IMR-90 (cell line): ENCODE results near the gene MPRIP. TPM values are rescaled to one million over a fixed set of nuclear protein-coding genes. Genes with fewer than 3 reads are reported as not detected.

Experiments used
- ATAC-seq: fragments of 200-7000 bp; cut with Tn5 transposase; 2 replicates; pipeline ENCODE4 v1.9.1; 2020; ENCODE audit warnings: low read depth, mild to moderate bottlenecking, moderate library complexity
- BruUV-seq: library from RNA; stranded (reverse); fragments of 400-500 nt; replicated peaks from 2 replicates; lab custom pipeline; 2021; lab: Mats Ljungman, UMichigan
- CTCF ChIA-PET: fragments of 300-600 bp; formaldehyde crosslinking; extraction: SDS; loops from one replicate; lab custom pipeline; 2021; ENCODE audit warnings: antibody characterized with exemption; lab: Yijun Ruan, JAX
- POLR2A ChIA-PET: fragments of 300-600 bp; sonication (Branson Sonifier 250); formaldehyde crosslinking; loops from one replicate; lab custom pipeline; 2022; ENCODE audit warnings: antibody characterized with exemption; ENCODE audit not compliant: unreplicated experiment; lab: Charles Lee
- DNase-seq: peaks from one replicate; pipeline ENCODE4 v3.0.0; 2013
- H2AFZ ChIP-seq: replicated peaks from 2 replicates; pipeline ENCODE3; 2013; ENCODE audit warnings: low read length, mild to moderate bottlenecking; ENCODE audit not compliant: poor library complexity
- H2AK5ac ChIP-seq: 2 replicates; pipeline ENCODE4 v1.6.1; 2013; ENCODE audit warnings: low read depth, low read length, inconsistent platforms
- H2AK9ac ChIP-seq: replicated peaks from 2 replicates; pipeline ENCODE3; 2013; ENCODE audit warnings: mild to moderate bottlenecking, low read depth, low read length, moderate library complexity; ENCODE audit not compliant: poor library complexity
- H2BK120ac ChIP-seq: 2 replicates; pipeline ENCODE4 v1.6.1; 2013; ENCODE audit warnings: low read depth, low read length, inconsistent platforms
- H2BK15ac ChIP-seq: 3 replicates; pipeline ENCODE4 v1.6.1; 2013; ENCODE audit warnings: low read depth, low read length, inconsistent platforms
- H2BK20ac ChIP-seq: 2 replicates; pipeline ENCODE4 v1.6.1; 2013; ENCODE audit warnings: low read depth, mild to moderate bottlenecking, inconsistent platforms, low read length, moderate library complexity
- H2BK5ac ChIP-seq: 2 replicates; pipeline ENCODE4 v1.6.1; 2013; ENCODE audit warnings: mild to moderate bottlenecking, low read depth, low read length, inconsistent platforms; ENCODE audit not compliant: poor library complexity, severe bottlenecking
- H3K14ac ChIP-seq: replicated peaks from 2 replicates; pipeline ENCODE4 v1.6.1; 2013; ENCODE audit warnings: low read depth, low read length, inconsistent platforms
- H3K18ac ChIP-seq: 2 replicates; pipeline ENCODE4 v1.6.1; 2013; ENCODE audit warnings: low read depth, low read length, control low read depth
- H3K23ac ChIP-seq: 2 replicates; pipeline ENCODE4 v1.6.1; 2013; ENCODE audit warnings: low read depth, low read length, inconsistent platforms
- H3K27ac ChIP-seq: 2 replicates; pipeline ENCODE4 v1.5.1; 2013; ENCODE audit warnings: mild to moderate bottlenecking, control low read depth, low read length; ENCODE audit not compliant: insufficient read depth
- H3K27me3 ChIP-seq: 2 replicates; pipeline ENCODE4 v1.6.1; 2013; ENCODE audit warnings: low read length; ENCODE audit not compliant: control insufficient read depth, insufficient read depth
- H3K36me3 ChIP-seq: 2 replicates; pipeline ENCODE4 v1.6.1; 2013; ENCODE audit warnings: low read length, mixed read lengths; ENCODE audit not compliant: control insufficient read depth, insufficient read depth
- H3K4ac ChIP-seq: 2 replicates; pipeline ENCODE4 v1.6.1; 2013; ENCODE audit warnings: low read depth, low read length, inconsistent platforms
- H3K4me1 ChIP-seq: 2 replicates; pipeline ENCODE4 v1.6.1; 2013; ENCODE audit warnings: low read length, mixed read lengths; ENCODE audit not compliant: control insufficient read depth, insufficient read depth
- H3K4me2 ChIP-seq: 2 replicates; pipeline ENCODE4 v1.6.1; 2013; ENCODE audit warnings: low read depth, mild to moderate bottlenecking, control low read depth, low read length, moderate library complexity
- H3K4me3 ChIP-seq: 2 replicates; pipeline ENCODE4 v1.5.1; 2013; ENCODE audit warnings: low read depth, mild to moderate bottlenecking, control low read depth, low read length, moderate library complexity; ENCODE audit not compliant: insufficient read depth
- H3K56ac ChIP-seq: 2 replicates; pipeline ENCODE4 v1.6.1; 2013; ENCODE audit warnings: low read length, inconsistent platforms; ENCODE audit not compliant: insufficient read depth; ENCODE audit errors: extremely low read depth
- H3K79me1 ChIP-seq, 2 experiments: 2 replicates each; pipeline ENCODE4 v1.6.1; 2013; ENCODE audit warnings: low read length in 2 of 2, inconsistent platforms in 1 of 2, low read depth in 1 of 2
- H3K9ac ChIP-seq: 2 replicates; pipeline ENCODE4 v1.6.1; 2013; ENCODE audit warnings: low read depth, low read length, control low read depth
- H3K9me1 ChIP-seq: 2 replicates; pipeline ENCODE4 v1.6.1; 2013; ENCODE audit warnings: low read length, inconsistent platforms; ENCODE audit not compliant: insufficient read depth
- H3K9me3 ChIP-seq: 2 replicates; pipeline ENCODE4 v1.6.1; 2013; ENCODE audit warnings: low read length; ENCODE audit not compliant: control insufficient read depth, insufficient read depth
- H4K20me1 ChIP-seq: 2 replicates; pipeline ENCODE4 v1.6.1; 2013; ENCODE audit warnings: low read length, inconsistent platforms; ENCODE audit not compliant: insufficient read depth
- H4K5ac ChIP-seq: 2 replicates; pipeline ENCODE4 v1.6.1; 2013; ENCODE audit warnings: mild to moderate bottlenecking, low read depth, low read length, control low read depth
- H4K8ac ChIP-seq, 2 experiments: 2 replicates each; pipeline ENCODE4 v1.6.1; 2013; ENCODE audit warnings: low read depth in 2 of 2, low read length in 2 of 2, control low read depth in 1 of 2, inconsistent platforms in 1 of 2
- H4K91ac ChIP-seq: 2 replicates; pipeline ENCODE4 v1.6.1; 2013; ENCODE audit warnings: low read depth, low read length, inconsistent platforms; ENCODE audit not compliant: insufficient read depth
- BHLHE40 ChIP-seq: fragments of 150-350 bp; IDR thresholded peaks from 2 replicates; pipeline ENCODE4 v1.6.1; 2016; ENCODE audit warnings: mild to moderate bottlenecking, low read depth, low read length
- CHD1 ChIP-seq: IDR thresholded peaks from 2 replicates; pipeline ENCODE4 v1.6.1; 2012; ENCODE audit warnings: low read depth, low read length, improper control_type of control experiment
- CTCF ChIP-seq: conservative IDR thresholded peaks from 2 replicates; pipeline ENCODE4 v1.5.1; 2012; ENCODE audit warnings: mild to moderate bottlenecking, low read depth, low read length, improper control_type of control experiment
- ELK1 ChIP-seq: fragments of 150-350 bp; IDR thresholded peaks from 2 replicates; pipeline ENCODE4 v1.6.1; 2016; ENCODE audit warnings: low read depth, mild to moderate bottlenecking, low read length, moderate library complexity, borderline replicate concordance
- FOS ChIP-seq: fragments of 150-350 bp; IDR thresholded peaks from 2 replicates; pipeline ENCODE4 v1.6.1; 2016; ENCODE audit warnings: low read depth, low read length
- MAFK ChIP-seq: IDR thresholded peaks from 2 replicates; pipeline ENCODE4 v1.6.1; 2012; ENCODE audit warnings: low read depth, low read length, improper control_type of control experiment
- MAZ ChIP-seq: IDR thresholded peaks from 2 replicates; pipeline ENCODE4 v1.6.1; 2012; ENCODE audit warnings: low read depth, mild to moderate bottlenecking, low read length, improper control_type of control experiment, moderate library complexity, borderline replicate concordance
- MXI1 ChIP-seq: IDR thresholded peaks from 2 replicates; pipeline ENCODE4 v1.6.1; 2012; ENCODE audit warnings: low read depth, mild to moderate bottlenecking, low read length, moderate library complexity, borderline replicate concordance
- NFE2L2 ChIP-seq: fragments of 150-350 bp; IDR thresholded peaks from 2 replicates; pipeline ENCODE4 v1.6.1; 2016; ENCODE audit warnings: low read depth, mild to moderate bottlenecking, low read length
- POLR2A ChIP-seq: IDR thresholded peaks from 2 replicates; pipeline ENCODE4 v1.6.1; 2012; ENCODE audit warnings: mild to moderate bottlenecking, low read depth, low read length
- RAD21 ChIP-seq: IDR thresholded peaks from 2 replicates; pipeline ENCODE4 v1.6.1; 2012; ENCODE audit warnings: low read length, improper control_type of control experiment
- RCOR1 ChIP-seq: IDR thresholded peaks from 2 replicates; pipeline ENCODE4 v1.6.1; 2012; ENCODE audit warnings: mild to moderate bottlenecking, low read length, improper control_type of control experiment; ENCODE audit not compliant: insufficient replicate concordance
- RFX5 ChIP-seq: IDR thresholded peaks from 2 replicates; pipeline ENCODE4 v1.8.0; 2012; ENCODE audit warnings: low read depth, mild to moderate bottlenecking, low read length, moderate library complexity
- SMC3 ChIP-seq: fragments of 150-350 bp; IDR thresholded peaks from 2 replicates; pipeline ENCODE4 v1.6.1; 2016; ENCODE audit warnings: low read depth, mild to moderate bottlenecking, antibody characterized with exemption, low read length, moderate library complexity
- USF2 ChIP-seq: fragments of 150-350 bp; IDR thresholded peaks from 2 replicates; pipeline ENCODE4 v1.6.1; 2017; ENCODE audit warnings: mild to moderate bottlenecking, antibody characterized with exemption, low read length, low read depth
- WGBS, 2 experiments: methylation state at CpG; one replicate each; pipeline versions ENCODE4 v1.1.5 to v1.1.7; 2013; ENCODE audit warnings: missing lambda C conversion rate in 2 of 2; ENCODE audit not compliant: insufficient read length in 1 of 2; ENCODE audit errors: extremely low coverage in 2 of 2; 5-methylcytosine and 5-hydroxymethylcytosine counted together
- dilution Hi-C: fragments of 300-500 bp; cut with HindIII; formaldehyde crosslinking; loops from one replicate; pipeline ENCODE4 v1.14.3; 2018; ENCODE audit warnings: low sequenced_read_pairs; ENCODE audit not compliant: unreplicated experiment
- in situ Hi-C: fragments of 300-500 bp; cut with MboI; formaldehyde crosslinking; loops from 3 replicates; pipeline ENCODE4 v1.14.3; 2019; ENCODE audit warnings: low sequenced_read_pairs, inconsistent platforms, mixed read lengths
- intact Hi-C: fragments of 100-400 bp; cut with micrococcal nuclease; formaldehyde crosslinking; loops from 2 replicates; pipeline ENCODE4 v1.10.0; 2022
- polyA plus RNA-seq, 3 experiments: library from polyadenylated mRNA; depleted of rRNA; stranded (reverse); fragments of >200 nt; gene quantifications; 2 replicates each; pipeline ENCODE4 v1.2.3, GENCODE V29; 2012; ENCODE audit warnings: low replicate concordance in 1 of 3
- total RNA-seq: library from RNA; depleted of rRNA; stranded (reverse); fragments of >200 nt; gene quantifications from 2 replicates; pipeline ENCODE4 v1.2.3, GENCODE V29; 2012

MPRIP gene
- total and polyA plus RNA-seq, 2 of the 4 experiments (the other 2 are of a cell fraction), result 111 to 149 TPM

- Histone ChIP-seq H2AK9ac (no peak overlapping the region), H2BK5ac (no peak overlapping the region), H2AFZ (no peak overlapping the region), H3K36me3 (peaks cover 6% of the 10 kb centered on the region; the same call in 1 of the 2 replicates), H3K27ac (no peak overlapping the region), H4K20me1 (peaks cover 96% of the 10 kb centered on the region), H2BK15ac (no peak overlapping the region), H3K4me1 (peaks cover 11% of the 10 kb centered on the region), H3K4me3 (no peak overlapping the region), H3K18ac (no peak overlapping the region), H2BK20ac (no peak overlapping the region), H3K4ac (no peak overlapping the region), H4K5ac (no peak overlapping the region), H2AK5ac (no peak overlapping the region), H3K23ac (no peak overlapping the region), H3K79me1 (peaks cover 23 to 92% of the 10 kb centered on the region in 2 experiments), H3K27me3 (no peaks in the 10 kb centered on the region), H3K9me3 (no peaks in the 10 kb centered on the region), H3K56ac (no peak overlapping the region), H4K8ac (no peak overlapping the region), H3K9ac (no peak overlapping the region), H3K4me2 (no peak overlapping the region), H2BK120ac (no peak overlapping the region), H3K9me1 (peaks cover 57% of the 10 kb centered on the region), H3K14ac (no peak overlapping the region), H4K91ac (no peak overlapping the region)
- dilution Hi-C loops, result no loop called here
- intact Hi-C loops, result no loop called here
- WGBS, 2 experiments, result 100% methylated on average over 2 of the region's 10 CpGs; no CpG with 5 or more reads in 1 of the 2 experiments
- DNase-seq, result no peak
- ATAC-seq, result no peak
- BruUV-seq, result no TSS peak
- ChIA-PET CTCF (no interaction called here), POLR2A (no interaction called here)
- in situ Hi-C loops, result no loop called here
- TF ChIP-seq NFE2L2 (no peak), FOS (no peak), SMC3 (no peak), USF2 (no peak), ELK1 (no peak), RAD21 (no peak), MXI1 (no peak), RFX5 (no peak), CTCF (no peak), RCOR1 (no peak), POLR2A (no peak), MAZ (no peak), CHD1 (no peak), BHLHE40 (no peak), MAFK (no peak)
Observed at GRCh38 chr17:17060001-17060922, 18.0 kb downstream of the MPRIP start.
